Amniotic epithelial cell (primary cell): ENCODE measurements around the gene USP34.
A peak's percentile ranks its signal among the peaks of the same experiment; 100 is the strongest.
"Not testable (repeated sequence)": the region's sequence is repeated elsewhere in the genome, so short reads cannot be mapped to it uniquely, and the experiment has no call there.

ENCODE experiments used
- DNase-seq: peaks from one replicate; pipeline ENCODE4 v3.0.0-alpha.2; 2010; ENCODE audit warnings: low read depth

The USP34 gene

GRCh38 chr2:61182059-61182383 lies 288.9 kb downstream of the USP34 start:
- DNase-seq, result no peak

GRCh38 chr2:61181382-61182058 lies 289.4 kb downstream of the USP34 start:
- peak; percentile 52 for DNase-seq

- DNase-seq, result no peak
These were observed 290.2 kb downstream of the USP34 start for GRCh38 chr2:61180686-61181085.

GRCh38 chr2:61179701-61180639 lies 290.9 kb downstream of the USP34 start:
- DNase-seq, result peak; percentile 87

GRCh38 chr2:61178603-61179545 lies 292.0 kb downstream of the USP34 start:
- DNase-seq, result peak; percentile 40

- peak; percentile 12 for DNase-seq
These were observed 292.9 kb downstream of the USP34 start for GRCh38 chr2:61177727-61178549.

- peak; percentile 79 for DNase-seq
These were observed 293.8 kb downstream of the USP34 start for GRCh38 chr2:61176755-61177726.

GRCh38 chr2:61175036-61175435 lies 295.9 kb downstream of the USP34 start:
- no peak for DNase-seq

- DNase-seq, result no peak
These were observed 297.8 kb downstream of the USP34 start for GRCh38 chr2:61173116-61173515.

- no peak for DNase-seq
These were observed 298.2 kb downstream of the USP34 start for GRCh38 chr2:61172671-61173070.

GRCh38 chr2:61167579-61167978 lies 303.3 kb downstream of the USP34 start:
- DNase-seq, result peak; percentile 36

GRCh38 chr2:61165946-61166345 lies 304.9 kb downstream of the USP34 start:
- DNase-seq, result peak; percentile 79

GRCh38 chr2:61165082-61165481 lies 305.8 kb downstream of the USP34 start:
- not testable (repeated sequence) for DNase-seq

- DNase-seq, result no peak
These were observed 308.2 kb downstream of the USP34 start for GRCh38 chr2:61162721-61163120.

GRCh38 chr2:61161888-61162287 lies 309.0 kb downstream of the USP34 start, which contains the start of gene C2orf74:
Gene C2orf74 (plus strand): TSS chr2:61162188. CDS start chr2:61162515, 327 bp downstream.
- no peak for DNase-seq

GRCh38 chr2:61158356-61158955 lies 312.4 kb downstream of the USP34 start:
- DNase-seq, result no peak

GRCh38 chr2:61157371-61158003 lies 313.4 kb downstream of the USP34 start:
- DNase-seq, result no peak

- DNase-seq, result peak; percentile 79
These were observed 319.5 kb downstream of the USP34 start for GRCh38 chr2:61151436-61151835.

GRCh38 chr2:61149074-61149473 lies 321.8 kb downstream of the USP34 start:
- peak; percentile 71 for DNase-seq
